IMR-90 (cell line): ENCODE results near the gene FRY. TPM values are rescaled to one million over a fixed set of nuclear protein-coding genes. Genes with fewer than 3 reads are reported as not detected.
"Not testable (repeated sequence)": the region's sequence is repeated elsewhere in the genome, so short reads cannot be mapped to it uniquely, and the experiment has no call there.

Experiments used
- ATAC-seq: fragments of 200-7000 bp; cut with Tn5 transposase; 2 replicates; pipeline ENCODE4 v1.9.1; 2020; ENCODE audit warnings: low read depth, mild to moderate bottlenecking, moderate library complexity
- BruUV-seq: library from RNA; stranded (reverse); fragments of 400-500 nt; replicated peaks from 2 replicates; lab custom pipeline; 2021; lab: Mats Ljungman, UMichigan
- CTCF ChIA-PET: fragments of 300-600 bp; formaldehyde crosslinking; extraction: SDS; loops from one replicate; lab custom pipeline; 2021; ENCODE audit warnings: antibody characterized with exemption; lab: Yijun Ruan, JAX
- POLR2A ChIA-PET: fragments of 300-600 bp; sonication (Branson Sonifier 250); formaldehyde crosslinking; loops from one replicate; lab custom pipeline; 2022; ENCODE audit warnings: antibody characterized with exemption; ENCODE audit not compliant: unreplicated experiment; lab: Charles Lee
- DNase-seq: peaks from one replicate; pipeline ENCODE4 v3.0.0; 2013
- H2AFZ ChIP-seq: replicated peaks from 2 replicates; pipeline ENCODE3; 2013; ENCODE audit warnings: low read length, mild to moderate bottlenecking; ENCODE audit not compliant: poor library complexity
- H2AK5ac ChIP-seq: 2 replicates; pipeline ENCODE4 v1.6.1; 2013; ENCODE audit warnings: low read depth, low read length, inconsistent platforms
- H2AK9ac ChIP-seq: replicated peaks from 2 replicates; pipeline ENCODE3; 2013; ENCODE audit warnings: mild to moderate bottlenecking, low read depth, low read length, moderate library complexity; ENCODE audit not compliant: poor library complexity
- H2BK120ac ChIP-seq: 2 replicates; pipeline ENCODE4 v1.6.1; 2013; ENCODE audit warnings: low read depth, low read length, inconsistent platforms
- H2BK15ac ChIP-seq: 3 replicates; pipeline ENCODE4 v1.6.1; 2013; ENCODE audit warnings: low read depth, low read length, inconsistent platforms
- H2BK20ac ChIP-seq: 2 replicates; pipeline ENCODE4 v1.6.1; 2013; ENCODE audit warnings: low read depth, mild to moderate bottlenecking, inconsistent platforms, low read length, moderate library complexity
- H2BK5ac ChIP-seq: 2 replicates; pipeline ENCODE4 v1.6.1; 2013; ENCODE audit warnings: mild to moderate bottlenecking, low read depth, low read length, inconsistent platforms; ENCODE audit not compliant: poor library complexity, severe bottlenecking
- H3K14ac ChIP-seq: replicated peaks from 2 replicates; pipeline ENCODE4 v1.6.1; 2013; ENCODE audit warnings: low read depth, low read length, inconsistent platforms
- H3K18ac ChIP-seq: 2 replicates; pipeline ENCODE4 v1.6.1; 2013; ENCODE audit warnings: low read depth, low read length, control low read depth
- H3K23ac ChIP-seq: 2 replicates; pipeline ENCODE4 v1.6.1; 2013; ENCODE audit warnings: low read depth, low read length, inconsistent platforms
- H3K27ac ChIP-seq: 2 replicates; pipeline ENCODE4 v1.5.1; 2013; ENCODE audit warnings: mild to moderate bottlenecking, control low read depth, low read length; ENCODE audit not compliant: insufficient read depth
- H3K27me3 ChIP-seq: 2 replicates; pipeline ENCODE4 v1.6.1; 2013; ENCODE audit warnings: low read length; ENCODE audit not compliant: control insufficient read depth, insufficient read depth
- H3K36me3 ChIP-seq: 2 replicates; pipeline ENCODE4 v1.6.1; 2013; ENCODE audit warnings: low read length, mixed read lengths; ENCODE audit not compliant: control insufficient read depth, insufficient read depth
- H3K4ac ChIP-seq: 2 replicates; pipeline ENCODE4 v1.6.1; 2013; ENCODE audit warnings: low read depth, low read length, inconsistent platforms
- H3K4me1 ChIP-seq: 2 replicates; pipeline ENCODE4 v1.6.1; 2013; ENCODE audit warnings: low read length, mixed read lengths; ENCODE audit not compliant: control insufficient read depth, insufficient read depth
- H3K4me2 ChIP-seq: 2 replicates; pipeline ENCODE4 v1.6.1; 2013; ENCODE audit warnings: low read depth, mild to moderate bottlenecking, control low read depth, low read length, moderate library complexity
- H3K4me3 ChIP-seq: 2 replicates; pipeline ENCODE4 v1.5.1; 2013; ENCODE audit warnings: low read depth, mild to moderate bottlenecking, control low read depth, low read length, moderate library complexity; ENCODE audit not compliant: insufficient read depth
- H3K56ac ChIP-seq: 2 replicates; pipeline ENCODE4 v1.6.1; 2013; ENCODE audit warnings: low read length, inconsistent platforms; ENCODE audit not compliant: insufficient read depth; ENCODE audit errors: extremely low read depth
- H3K79me1 ChIP-seq, 2 experiments: 2 replicates each; pipeline ENCODE4 v1.6.1; 2013; ENCODE audit warnings: low read length in 2 of 2, inconsistent platforms in 1 of 2, low read depth in 1 of 2
- H3K9ac ChIP-seq: 2 replicates; pipeline ENCODE4 v1.6.1; 2013; ENCODE audit warnings: low read depth, low read length, control low read depth
- H3K9me1 ChIP-seq: 2 replicates; pipeline ENCODE4 v1.6.1; 2013; ENCODE audit warnings: low read length, inconsistent platforms; ENCODE audit not compliant: insufficient read depth
- H3K9me3 ChIP-seq: 2 replicates; pipeline ENCODE4 v1.6.1; 2013; ENCODE audit warnings: low read length; ENCODE audit not compliant: control insufficient read depth, insufficient read depth
- H4K20me1 ChIP-seq: 2 replicates; pipeline ENCODE4 v1.6.1; 2013; ENCODE audit warnings: low read length, inconsistent platforms; ENCODE audit not compliant: insufficient read depth
- H4K5ac ChIP-seq: 2 replicates; pipeline ENCODE4 v1.6.1; 2013; ENCODE audit warnings: mild to moderate bottlenecking, low read depth, low read length, control low read depth
- H4K8ac ChIP-seq, 2 experiments: 2 replicates each; pipeline ENCODE4 v1.6.1; 2013; ENCODE audit warnings: low read depth in 2 of 2, low read length in 2 of 2, control low read depth in 1 of 2, inconsistent platforms in 1 of 2
- H4K91ac ChIP-seq: 2 replicates; pipeline ENCODE4 v1.6.1; 2013; ENCODE audit warnings: low read depth, low read length, inconsistent platforms; ENCODE audit not compliant: insufficient read depth
- WGBS, 2 experiments: methylation state at CpG; one replicate each; pipeline versions ENCODE4 v1.1.5 to v1.1.7; 2013; ENCODE audit warnings: missing lambda C conversion rate in 2 of 2; ENCODE audit not compliant: insufficient read length in 1 of 2; ENCODE audit errors: extremely low coverage in 2 of 2; 5-methylcytosine and 5-hydroxymethylcytosine counted together
- dilution Hi-C: fragments of 300-500 bp; cut with HindIII; formaldehyde crosslinking; loops from one replicate; pipeline ENCODE4 v1.14.3; 2018; ENCODE audit warnings: low sequenced_read_pairs; ENCODE audit not compliant: unreplicated experiment
- in situ Hi-C: fragments of 300-500 bp; cut with MboI; formaldehyde crosslinking; loops from 3 replicates; pipeline ENCODE4 v1.14.3; 2019; ENCODE audit warnings: low sequenced_read_pairs, inconsistent platforms, mixed read lengths
- intact Hi-C: fragments of 100-400 bp; cut with micrococcal nuclease; formaldehyde crosslinking; loops from 2 replicates; pipeline ENCODE4 v1.10.0; 2022
- polyA plus RNA-seq, 3 experiments: library from polyadenylated mRNA; depleted of rRNA; stranded (reverse); fragments of >200 nt; gene quantifications; 2 replicates each; pipeline ENCODE4 v1.2.3, GENCODE V29; 2012; ENCODE audit warnings: low replicate concordance in 1 of 3
- total RNA-seq: library from RNA; depleted of rRNA; stranded (reverse); fragments of >200 nt; gene quantifications from 2 replicates; pipeline ENCODE4 v1.2.3, GENCODE V29; 2012

The FRY gene
- total and polyA plus RNA-seq, 2 of the 4 experiments (the other 2 are of a cell fraction): 3.0 to 4.8 TPM

DNA sequence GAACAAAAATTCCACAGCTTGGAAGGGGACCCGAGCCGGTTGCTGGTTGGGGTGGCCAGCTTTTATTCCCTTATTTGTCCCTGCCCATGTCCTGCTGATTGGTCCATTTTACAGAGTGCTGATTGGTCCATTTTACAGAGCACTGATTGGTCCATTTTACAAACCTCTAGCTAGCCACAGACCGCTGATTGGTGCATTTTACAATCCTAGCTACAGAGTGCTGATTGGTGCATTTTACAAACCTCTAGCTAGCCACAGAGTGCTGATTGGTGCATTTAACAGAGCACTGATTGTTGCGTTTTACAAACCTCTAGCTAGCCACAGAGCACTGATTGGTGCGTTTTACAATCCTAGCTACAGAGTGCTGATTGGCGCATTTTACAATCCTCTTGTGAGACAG, 37.2 kb upstream of the FRY start:
- H2AK5ac ChIP-seq, H2BK120ac ChIP-seq, H4K5ac ChIP-seq, H3K4me2 ChIP-seq, H3K4ac ChIP-seq, H2BK15ac ChIP-seq, H3K27ac ChIP-seq, H2BK5ac ChIP-seq, H3K9me3 ChIP-seq, H4K8ac ChIP-seq, H3K23ac ChIP-seq, H3K36me3 ChIP-seq, H4K91ac ChIP-seq, H3K56ac ChIP-seq, H3K9me1 ChIP-seq, dilution Hi-C loops, CTCF ChIA-PET, DNase-seq, H3K9ac ChIP-seq, ATAC-seq, H3K27me3 ChIP-seq, H2AFZ ChIP-seq, POLR2A ChIA-PET, intact Hi-C loops, H3K4me3 ChIP-seq, H3K79me1 ChIP-seq, H2BK20ac ChIP-seq, H3K14ac ChIP-seq, BruUV-seq, H4K20me1 ChIP-seq, H3K4me1 ChIP-seq, in situ Hi-C loops, H3K18ac ChIP-seq, H2AK9ac ChIP-seq: not testable (repeated sequence)
- WGBS, 2 experiments: 100% methylated on average over 3 of the region's 6 CpGs; no CpG with 5 or more reads in 1 of the 2 experiments
